ENCODE data around the gene TELO2. TPM values are rescaled to one million over a fixed set of nuclear protein-coding genes. Genes with fewer than 3 reads are reported as not detected.
A peak's percentile ranks its signal among the peaks of the same experiment; 100 is the strongest.
"Not testable (repeated sequence)": the region's sequence is repeated elsewhere in the genome, so short reads cannot be mapped to it uniquely, and the experiment has no call there.

Gene TELO2
- total RNA-seq, 1 donor from 2014 or later: 26.0 TPM

- Histone ChIP-seq H3K4me3 (peak within 1 kb of the TSS; percentile 99), H3K36me3 (no peaks in the 10 kb centered on the region), H3K4me1 (peaks cover 38% of the 10 kb centered on the region), H3K27me3 (no peaks in the 10 kb centered on the region), H3K9me3 (no peaks in the 10 kb centered on the region), H3K27ac (peak within 1 kb of the TSS; percentile 97)
- TF ChIP-seq CTCF (IDR thresholded peaks at IDR 0.05): no peak
- intact Hi-C loops (cut with DNase I): no loop called here
- DNase-seq: peak; percentile 96
- ATAC-seq: peak; percentile 92
These were observed 18.2 kb upstream of the TELO2 start, which contains the start of gene CLCN7 for GRCh38 chr16:1474796-1475551. CLCN7 (minus strand) TSS chr16:1475028; CDS start chr16:1474974, 54 bp downstream.

GRCh38 chr16:1475552-1476114 is 17.5 kb upstream of the TELO2 start:
- DNase-seq (no peak), ATAC-seq (no peak)
- H3K27ac ChIP-seq: peak overlapping the region; percentile 97
- intact Hi-C loops (cut with DNase I): no loop called here
- no peak for TF ChIP-seq CTCF (IDR thresholded peaks at IDR 0.05)
- peak overlapping the region; percentile 99 for H3K4me3 ChIP-seq
- H3K27me3 ChIP-seq: no peaks in the 10 kb centered on the region
- no peaks in the 10 kb centered on the region for H3K9me3 ChIP-seq
- peaks cover 32% of the 10 kb centered on the region for H3K4me1 ChIP-seq
- no peaks in the 10 kb centered on the region for H3K36me3 ChIP-seq

GRCh38 chr16:1477033-1477432 is 16.1 kb upstream of the TELO2 start:
- ATAC-seq: no peak
- Histone ChIP-seq H3K4me1 (peaks cover 26% of the 10 kb centered on the region), H3K9me3 (no peaks in the 10 kb centered on the region), H3K4me3 (no peak overlapping the region), H3K36me3 (no peaks in the 10 kb centered on the region), H3K27me3 (no peaks in the 10 kb centered on the region), H3K27ac (no peak overlapping the region)
- no peak for TF ChIP-seq CTCF (IDR thresholded peaks at IDR 0.05)
- no peak for DNase-seq
- intact Hi-C loops (cut with DNase I): no loop called here

GRCh38 chr16:1478937-1479336 is 14.2 kb upstream of the TELO2 start:
- H3K4me3 ChIP-seq; ATAC-seq; H3K9me3 ChIP-seq; H3K27me3 ChIP-seq; H3K27ac ChIP-seq; DNase-seq; intact Hi-C loops (cut with DNase I); H3K36me3 ChIP-seq: not testable (repeated sequence)
- H3K4me1 ChIP-seq: peaks cover 11% of the 10 kb centered on the region

GRCh38 chr16:1481906-1482835 is 11.0 kb upstream of the TELO2 start:
- intact Hi-C loops (cut with DNase I): no loop called here
- DNase-seq (no peak), ATAC-seq (no peak)
- TF ChIP-seq CTCF (IDR thresholded peaks at IDR 0.05): no peak
- Histone ChIP-seq H3K36me3 (no peaks in the 10 kb centered on the region), H3K4me3 (no peak overlapping the region), H3K4me1 (no peaks in the 10 kb centered on the region), H3K27ac (no peak overlapping the region), H3K9me3 (no peaks in the 10 kb centered on the region), H3K27me3 (no peaks in the 10 kb centered on the region)
